HG03457 (cell line): ENCODE measurements around the gene PGRMC2.

Experiments
- ATAC-seq: cut with Tn5 transposase; IDR thresholded peaks from one replicate; pipeline ENCODE4 v1.9.1; 2021; ENCODE audit warnings: moderate number of reproducible peaks; ENCODE audit not compliant: unreplicated experiment

PGRMC2 gene

GRCh38 chr4:128287141-128287870 lies at the start of gene PGRMC2:
TSS of gene PGRMC2 (minus strand) at chr4:128287813. CDS start at chr4:128287790, 23 bp downstream.
- ATAC-seq = peak; percentile 4

GRCh38 chr4:128335541-128335940 lies 47.9 kb upstream of the PGRMC2 start:
- no peak for ATAC-seq

GRCh38 chr4:128334256-128334655 lies 46.6 kb upstream of the PGRMC2 start:
- no peak for ATAC-seq

GRCh38 chr4:128333309-128334018 lies 45.9 kb upstream of the PGRMC2 start:
- no peak for ATAC-seq

- ATAC-seq = no peak
Measured at GRCh38 chr4:128332081-128332480, 44.5 kb upstream of the PGRMC2 start.

- no peak for ATAC-seq
Measured at GRCh38 chr4:128329638-128330037, 42.0 kb upstream of the PGRMC2 start.

GRCh38 chr4:128328106-128328505 lies 40.5 kb upstream of the PGRMC2 start:
- no peak for ATAC-seq

- ATAC-seq = no peak
Measured at GRCh38 chr4:128323401-128323800, 35.8 kb upstream of the PGRMC2 start.

GRCh38 chr4:128322986-128323385 lies 35.4 kb upstream of the PGRMC2 start:
- ATAC-seq = no peak

- ATAC-seq = no peak
Measured at GRCh38 chr4:128322311-128322710, 34.7 kb upstream of the PGRMC2 start.

GRCh38 chr4:128320656-128321055 lies 33.0 kb upstream of the PGRMC2 start:
- ATAC-seq = no peak

GRCh38 chr4:128315756-128316520 lies 28.3 kb upstream of the PGRMC2 start:
- ATAC-seq = no peak

- ATAC-seq = no peak
Measured at GRCh38 chr4:128311659-128312403, 24.2 kb upstream of the PGRMC2 start.

- no peak for ATAC-seq
Measured at GRCh38 chr4:128310266-128310697, 22.7 kb upstream of the PGRMC2 start.

- no peak for ATAC-seq
Measured at GRCh38 chr4:128309585-128309984, 22.0 kb upstream of the PGRMC2 start.

- no peak for ATAC-seq
Measured at GRCh38 chr4:128308986-128309385, 21.4 kb upstream of the PGRMC2 start.

- no peak for ATAC-seq
Measured at GRCh38 chr4:128307123-128307571, 19.5 kb upstream of the PGRMC2 start.

- no peak for ATAC-seq
Measured at GRCh38 chr4:128305942-128306341, 18.3 kb upstream of the PGRMC2 start.

GRCh38 chr4:128303986-128304385 lies 16.4 kb upstream of the PGRMC2 start:
- no peak for ATAC-seq

- ATAC-seq = no peak
Measured at GRCh38 chr4:128303405-128303785, 15.8 kb upstream of the PGRMC2 start.

- ATAC-seq = no peak
Measured at GRCh38 chr4:128301979-128302378, 14.4 kb upstream of the PGRMC2 start.
